BLaER1 (cell line): ENCODE results near the gene YPEL3.

Source experiments
- H3K27ac ChIP-seq: shearing (Covaris generic); formaldehyde crosslinking; 2 replicates; pipeline ENCODE4 v1.8.1; 2022
- H3K27me3 ChIP-seq: shearing (Covaris generic); formaldehyde crosslinking; 2 replicates; pipeline ENCODE4 v1.8.1; 2022
- H3K36me3 ChIP-seq: shearing (Covaris generic); formaldehyde crosslinking; 2 replicates; pipeline ENCODE4 v1.8.1; 2022
- H3K4me1 ChIP-seq: shearing (Covaris generic); formaldehyde crosslinking; 2 replicates; pipeline ENCODE4 v1.8.1; 2022
- H3K4me2 ChIP-seq: shearing (Covaris generic); formaldehyde crosslinking; 2 replicates; pipeline ENCODE4 v1.8.1; 2022
- H3K4me3 ChIP-seq: shearing (Covaris generic); formaldehyde crosslinking; 2 replicates; pipeline ENCODE4 v1.8.1; 2022
- H3K9ac ChIP-seq: shearing (Covaris generic); formaldehyde crosslinking; 2 replicates; pipeline ENCODE4 v1.8.1; 2022
- H3K9me3 ChIP-seq: shearing (Covaris generic); formaldehyde crosslinking; 2 replicates; pipeline ENCODE4 v1.8.1; 2022
- H4K20me1 ChIP-seq: shearing (Covaris generic); formaldehyde crosslinking; 2 replicates; pipeline ENCODE4 v1.8.1; 2022
- Cebpa-rat ChIP-seq: shearing (Covaris generic); IDR thresholded peaks from 2 replicates; pipeline ENCODE4 v1.8.1; 2022

Gene YPEL3

DNA sequence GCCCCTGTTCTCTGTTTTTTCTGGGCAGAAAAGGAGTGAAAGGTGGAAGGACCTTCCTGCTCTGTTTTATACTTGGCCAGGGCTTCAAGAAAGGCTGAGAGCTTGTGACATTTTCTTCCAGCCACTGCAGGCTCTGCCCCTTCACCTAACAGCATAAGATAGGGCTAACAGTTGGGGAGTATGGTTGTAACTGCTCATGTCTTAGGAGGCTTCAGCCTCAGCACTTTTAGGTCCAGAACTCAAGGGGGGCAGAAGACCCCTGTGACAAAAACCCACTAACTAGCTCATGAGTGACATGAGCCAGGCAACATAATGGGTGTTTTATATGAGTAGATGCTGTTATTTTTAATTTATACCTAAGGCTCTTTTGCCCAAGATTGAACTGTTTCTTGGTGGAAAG lies 25.5 kb downstream of the YPEL3 start:
- H3K4me3 ChIP-seq, result no peak overlapping the region
- no peaks in the 10 kb centered on the region for H3K9me3 ChIP-seq
- H3K9ac ChIP-seq, result peak overlapping the region; percentile 62
- peak overlapping the region; percentile 63; the same call in 1 of the 2 replicates for H3K27ac ChIP-seq
- peaks cover 55% of the 10 kb centered on the region for H3K4me1 ChIP-seq
- H4K20me1 ChIP-seq, result peaks cover 66% of the 10 kb centered on the region
- no peaks in the 10 kb centered on the region for H3K27me3 ChIP-seq
- H3K36me3 ChIP-seq, result peaks cover 84% of the 10 kb centered on the region
- TF ChIP-seq Cebpa-rat, result no peak
- peak overlapping the region; percentile 94 for H3K4me2 ChIP-seq

DNA sequence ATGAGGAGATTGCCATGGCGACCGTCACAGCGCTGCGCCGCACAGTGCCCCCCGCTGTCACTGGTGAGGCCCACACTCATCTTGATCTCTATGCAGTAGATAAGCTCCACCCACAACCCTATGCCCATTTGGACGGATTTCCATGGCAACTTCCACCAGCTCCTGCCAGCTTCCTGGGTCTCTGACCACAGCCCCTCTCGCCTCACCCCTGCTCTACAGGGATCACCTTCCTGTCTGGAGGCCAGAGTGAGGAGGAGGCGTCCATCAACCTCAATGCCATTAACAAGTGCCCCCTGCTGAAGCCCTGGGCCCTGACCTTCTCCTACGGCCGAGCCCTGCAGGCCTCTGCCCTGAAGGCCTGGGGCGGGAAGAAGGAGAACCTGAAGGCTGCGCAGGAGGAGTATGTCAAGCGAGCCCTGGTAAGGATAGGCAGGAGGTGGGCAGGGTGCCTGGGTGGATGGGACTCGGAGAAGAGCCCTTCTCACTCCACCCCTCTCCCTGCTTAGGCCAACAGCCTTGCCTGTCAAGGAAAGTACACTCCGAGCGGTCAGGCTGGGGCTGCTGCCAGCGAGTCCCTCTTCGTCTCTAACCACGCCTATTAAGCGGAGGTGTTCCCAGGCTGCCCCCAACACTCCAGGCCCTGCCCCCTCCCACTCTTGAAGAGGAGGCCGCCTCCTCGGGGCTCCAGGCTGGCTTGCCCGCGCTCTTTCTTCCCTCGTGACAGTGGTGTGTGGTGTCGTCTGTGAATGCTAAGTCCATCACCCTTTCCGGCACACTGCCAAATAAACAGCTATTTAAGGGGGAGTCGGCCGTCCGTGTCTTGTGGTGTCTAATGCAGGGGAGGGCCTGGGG lies 26.2 kb downstream of the YPEL3 start:
- H3K4me2 ChIP-seq, result peak overlapping the region; percentile 94
- peaks cover 66% of the 10 kb centered on the region for H4K20me1 ChIP-seq
- no peak for TF ChIP-seq Cebpa-rat
- H3K9ac ChIP-seq, result peak overlapping the region; percentile 62
- no peaks in the 10 kb centered on the region for H3K27me3 ChIP-seq
- peak overlapping the region; percentile 41; the same call in 1 of the 2 replicates for H3K4me3 ChIP-seq
- peaks cover 84% of the 10 kb centered on the region for H3K36me3 ChIP-seq
- no peaks in the 10 kb centered on the region for H3K9me3 ChIP-seq
- H3K4me1 ChIP-seq, result peaks cover 50% of the 10 kb centered on the region
- peak overlapping the region; percentile 63 for H3K27ac ChIP-seq

DNA sequence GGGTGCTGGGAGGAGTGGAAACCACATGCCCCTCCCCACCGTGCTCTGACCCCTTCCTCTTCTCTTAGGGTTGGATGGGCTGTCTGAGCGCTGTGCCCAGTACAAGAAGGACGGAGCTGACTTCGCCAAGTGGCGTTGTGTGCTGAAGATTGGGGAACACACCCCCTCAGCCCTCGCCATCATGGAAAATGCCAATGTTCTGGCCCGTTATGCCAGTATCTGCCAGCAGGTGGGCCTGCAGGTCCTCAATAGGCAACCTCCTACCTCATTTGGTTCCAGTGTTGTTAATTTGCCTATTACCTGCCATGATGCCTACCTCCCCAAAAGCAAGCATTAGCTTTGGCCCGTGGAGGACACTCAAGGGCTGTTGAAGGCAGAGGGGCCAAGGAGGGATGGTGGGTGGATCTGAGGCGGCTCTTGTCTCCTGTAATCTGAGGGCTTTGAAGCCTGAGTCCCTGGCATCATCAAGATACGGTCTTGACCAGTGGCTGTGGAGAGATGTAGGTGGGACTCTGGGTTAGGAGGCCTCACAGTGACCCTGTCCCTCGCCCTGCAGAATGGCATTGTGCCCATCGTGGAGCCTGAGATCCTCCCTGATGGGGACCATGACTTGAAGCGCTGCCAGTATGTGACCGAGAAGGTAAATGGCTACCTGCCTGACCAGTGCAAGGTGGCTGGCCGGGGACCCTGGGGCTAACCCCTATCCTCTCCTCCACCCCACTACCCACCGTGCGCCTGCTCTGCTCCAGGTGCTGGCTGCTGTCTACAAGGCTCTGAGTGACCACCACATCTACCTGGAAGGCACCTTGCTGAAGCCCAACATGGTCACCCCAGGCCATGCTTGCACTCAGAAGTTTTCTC lies 27.0 kb downstream of the YPEL3 start:
- H3K9me3 ChIP-seq, result no peaks in the 10 kb centered on the region
- no peaks in the 10 kb centered on the region for H3K27me3 ChIP-seq
- H3K9ac ChIP-seq, result peak overlapping the region; percentile 62; the same call in 1 of the 2 replicates
- H3K27ac ChIP-seq, result peak overlapping the region; percentile 63; the same call in 1 of the 2 replicates
- H3K4me3 ChIP-seq, result peak overlapping the region; percentile 41; the same call in 1 of the 2 replicates
- peaks cover 82% of the 10 kb centered on the region for H3K36me3 ChIP-seq
- peaks cover 44% of the 10 kb centered on the region for H3K4me1 ChIP-seq
- peaks cover 66% of the 10 kb centered on the region for H4K20me1 ChIP-seq
- TF ChIP-seq Cebpa-rat, result no peak
- peak overlapping the region; percentile 94 for H3K4me2 ChIP-seq

DNA sequence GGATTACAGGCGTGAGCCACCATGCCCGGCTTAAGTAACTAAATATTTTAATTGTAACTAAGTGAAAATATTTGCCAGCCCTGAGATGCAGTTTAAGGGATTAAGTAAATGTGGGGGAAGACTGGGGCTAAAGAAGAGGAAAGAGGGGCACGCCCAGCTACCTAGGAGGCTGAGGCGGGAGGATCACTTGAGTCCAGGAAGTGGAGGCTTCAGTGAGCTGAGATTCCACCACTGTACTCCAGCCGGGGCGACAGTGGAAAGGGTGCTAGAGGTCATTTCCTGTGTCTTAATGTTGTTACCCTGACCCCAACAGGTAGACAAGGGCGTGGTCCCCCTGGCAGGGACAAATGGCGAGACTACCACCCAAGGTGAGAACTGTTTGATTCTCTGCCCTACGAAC lies 27.7 kb downstream of the YPEL3 start:
- H3K27me3 ChIP-seq, result no peaks in the 10 kb centered on the region
- H3K4me3 ChIP-seq, result no peak overlapping the region; the same call in 1 of the 2 replicates
- no peak overlapping the region for H3K27ac ChIP-seq
- no peaks in the 10 kb centered on the region for H3K9me3 ChIP-seq
- peaks cover 75% of the 10 kb centered on the region for H3K36me3 ChIP-seq
- H4K20me1 ChIP-seq, result peaks cover 66% of the 10 kb centered on the region
- H3K4me1 ChIP-seq, result peaks cover 50% of the 10 kb centered on the region
- TF ChIP-seq Cebpa-rat, result no peak
- peak overlapping the region; percentile 94 for H3K4me2 ChIP-seq
- peak overlapping the region; percentile 46; the same call in 1 of the 2 replicates for H3K9ac ChIP-seq

DNA sequence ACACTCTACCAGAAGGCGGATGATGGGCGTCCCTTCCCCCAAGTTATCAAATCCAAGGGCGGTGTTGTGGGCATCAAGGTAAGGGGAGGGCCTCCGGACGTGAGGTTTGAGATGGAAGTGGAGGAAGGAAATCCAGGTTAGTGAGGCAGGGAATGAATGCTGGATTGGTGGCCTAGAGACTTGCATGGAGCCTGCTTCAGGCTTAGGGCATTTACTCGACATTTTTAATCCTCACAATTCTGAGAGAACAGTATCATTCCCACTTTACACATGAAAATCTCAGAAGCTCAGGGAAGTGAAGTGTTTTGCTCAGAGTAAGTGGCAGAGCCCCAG lies 28.5 kb downstream of the YPEL3 start:
- no peaks in the 10 kb centered on the region for H3K27me3 ChIP-seq
- peak overlapping the region; percentile 97; the same call in 1 of the 2 replicates for H3K4me3 ChIP-seq
- peaks cover 68% of the 10 kb centered on the region for H3K36me3 ChIP-seq
- H3K9ac ChIP-seq, result peak overlapping the region; percentile 95
- no peaks in the 10 kb centered on the region for H3K9me3 ChIP-seq
- no peak for TF ChIP-seq Cebpa-rat
- H3K4me2 ChIP-seq, result peak overlapping the region; percentile 94
- H3K4me1 ChIP-seq, result peaks cover 58% of the 10 kb centered on the region
- peak overlapping the region; percentile 97; the same call in 1 of the 2 replicates for H3K27ac ChIP-seq
- H4K20me1 ChIP-seq, result peaks cover 66% of the 10 kb centered on the region

DNA sequence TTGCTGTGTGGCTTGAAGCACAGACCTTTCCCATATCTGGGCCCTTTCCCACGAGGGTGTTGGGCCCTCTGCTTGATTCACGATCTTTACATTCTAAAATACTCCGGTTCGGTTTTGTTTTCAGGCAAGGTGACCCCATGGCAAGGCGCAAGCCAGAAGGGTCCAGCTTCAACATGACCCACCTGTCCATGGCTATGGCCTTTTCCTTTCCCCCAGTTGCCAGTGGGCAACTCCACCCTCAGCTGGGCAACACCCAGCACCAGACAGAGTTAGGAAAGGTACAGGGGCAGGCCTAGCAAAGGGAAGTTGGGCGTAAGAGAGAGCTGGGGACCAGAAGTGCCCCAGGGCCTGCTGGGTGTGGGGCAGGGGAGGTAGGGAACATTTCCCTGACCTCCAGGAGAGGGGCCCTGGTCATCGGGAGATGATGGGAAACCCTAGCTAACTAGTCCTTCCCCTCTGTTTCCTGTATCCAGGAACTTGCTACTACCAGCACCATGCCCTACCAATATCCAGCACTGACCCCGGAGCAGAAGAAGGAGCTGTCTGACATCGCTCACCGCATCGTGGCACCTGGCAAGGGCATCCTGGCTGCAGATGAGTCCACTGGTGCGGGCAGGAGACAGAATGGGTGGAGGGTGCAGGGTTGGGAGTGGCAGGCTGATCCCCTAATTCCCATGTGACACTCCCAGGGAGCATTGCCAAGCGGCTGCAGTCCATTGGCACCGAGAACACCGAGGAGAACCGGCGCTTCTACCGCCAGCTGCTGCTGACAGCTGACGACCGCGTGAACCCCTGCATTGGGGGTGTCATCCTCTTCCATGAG lies 29.0 kb downstream of the YPEL3 start:
- peak overlapping the region; percentile 94 for H3K4me2 ChIP-seq
- H3K4me3 ChIP-seq, result peak overlapping the region; percentile 97
- H3K4me1 ChIP-seq, result peaks cover 60% of the 10 kb centered on the region
- no peak for TF ChIP-seq Cebpa-rat
- H3K27ac ChIP-seq, result peak overlapping the region; percentile 97
- peaks cover 64% of the 10 kb centered on the region for H4K20me1 ChIP-seq
- no peaks in the 10 kb centered on the region for H3K27me3 ChIP-seq
- peak overlapping the region; percentile 95 for H3K9ac ChIP-seq
- H3K36me3 ChIP-seq, result peaks cover 62% of the 10 kb centered on the region
- H3K9me3 ChIP-seq, result no peaks in the 10 kb centered on the region

DNA sequence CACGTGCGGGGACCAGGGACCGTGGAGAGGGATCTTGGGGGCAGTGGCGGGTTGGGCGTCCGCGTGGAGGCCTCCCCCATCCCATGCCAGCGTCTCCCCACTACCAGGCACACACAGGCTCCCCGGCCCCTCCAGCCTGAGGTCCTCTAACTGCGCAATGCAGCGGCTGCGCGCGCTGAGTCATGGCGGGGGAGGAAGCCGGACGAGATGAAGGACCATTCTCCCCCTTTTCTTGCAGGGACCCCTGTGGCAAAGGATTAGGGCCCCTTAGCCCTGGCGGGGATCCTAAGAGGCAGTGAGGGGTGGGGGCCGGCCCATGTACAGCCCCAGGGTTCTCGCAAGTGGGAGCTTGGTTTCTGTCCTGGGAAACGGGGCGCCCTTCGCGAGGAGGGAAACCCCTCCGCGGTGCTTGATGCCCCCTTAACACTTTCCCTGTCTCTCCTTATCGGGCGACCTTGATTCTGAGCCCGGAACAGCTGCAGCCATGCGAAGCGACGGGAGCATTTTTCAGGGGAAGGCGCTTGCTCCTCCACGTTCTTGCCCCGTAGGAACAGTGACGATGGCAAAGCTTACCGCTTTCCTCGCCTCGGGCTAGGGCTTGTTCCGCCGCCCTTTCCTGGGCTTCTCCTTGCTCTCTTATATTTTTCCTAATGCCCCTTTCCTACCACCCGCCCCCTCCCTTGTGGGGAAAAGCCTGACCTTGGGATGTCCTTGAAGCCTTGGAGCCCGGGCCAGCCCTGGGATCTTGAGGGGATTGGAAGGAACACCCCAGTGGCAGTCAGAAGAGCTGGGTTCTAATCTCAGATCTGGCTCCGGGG lies 29.9 kb downstream of the YPEL3 start:
- Histone ChIP-seq H4K20me1 (peaks cover 56% of the 10 kb centered on the region), H3K4me1 (peaks cover 64% of the 10 kb centered on the region)

DNA sequence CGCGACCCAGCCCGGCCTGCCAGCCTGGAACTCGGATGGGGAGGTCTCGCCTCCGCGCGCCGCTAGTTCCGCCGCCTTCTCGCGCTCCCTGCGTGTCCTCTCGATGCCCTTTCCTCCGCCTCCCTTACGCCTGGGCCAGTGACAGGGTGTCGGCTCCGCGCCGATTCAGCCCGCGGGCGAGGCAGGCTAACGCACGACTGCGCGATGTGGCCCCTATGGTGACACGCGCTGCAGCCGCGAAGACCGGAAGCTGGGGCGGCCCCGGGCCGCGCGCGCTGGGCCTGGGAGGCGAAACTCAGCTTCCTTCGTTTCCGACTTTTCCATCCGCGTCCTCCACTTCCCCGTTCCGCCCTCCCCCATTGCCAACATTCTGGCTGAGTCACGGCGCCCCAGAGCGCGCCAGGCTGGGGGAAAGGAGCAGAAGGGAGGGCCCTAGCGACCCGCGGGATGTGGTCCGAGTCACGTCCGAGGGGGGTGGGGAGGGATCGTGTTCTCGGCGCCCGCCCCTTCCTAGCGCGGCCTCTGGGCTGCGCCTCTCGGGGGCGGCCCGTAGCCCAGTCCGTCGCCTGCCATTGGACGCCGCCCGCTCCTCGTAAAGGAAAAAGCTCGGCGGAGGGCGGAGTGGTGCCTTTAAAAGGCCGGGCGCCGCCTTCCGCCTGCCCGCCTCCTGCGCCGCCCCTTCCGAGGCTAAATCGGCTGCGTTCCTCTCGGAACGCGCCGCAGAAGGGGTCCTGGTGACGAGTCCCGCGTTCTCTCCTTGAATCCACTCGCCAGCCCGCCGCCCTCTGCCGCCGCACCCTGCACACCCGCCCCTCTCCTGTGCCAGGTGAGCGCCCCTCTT lies 30.7 kb downstream of the YPEL3 start, which contains the start of gene ALDOA:
TSS of gene ALDOA (plus strand) at position 659 of the 841 bp plus-strand sequence. CDS start 1,138 bp downstream, outside the sequence.
- peaks cover 45% of the 10 kb centered on the region for H3K36me3 ChIP-seq
- peak within 1 kb of the TSS; percentile 97 for H3K4me3 ChIP-seq
- no peak for TF ChIP-seq Cebpa-rat
- H3K4me2 ChIP-seq, result peak within 1 kb of the TSS; percentile 94
- H3K4me1 ChIP-seq, result peaks cover 69% of the 10 kb centered on the region
- peak within 1 kb of the TSS; percentile 95 for H3K9ac ChIP-seq
- no peaks in the 10 kb centered on the region for H3K9me3 ChIP-seq
- peak within 1 kb of the TSS; percentile 97 for H3K27ac ChIP-seq
- H3K27me3 ChIP-seq, result no peaks in the 10 kb centered on the region
- peaks cover 48% of the 10 kb centered on the region for H4K20me1 ChIP-seq

More for the DNA sequence above, 29.9 kb downstream of the YPEL3 start:
- Histone ChIP-seq H3K4me3 (peak overlapping the region; percentile 97), H3K27ac (peak overlapping the region; percentile 97), H3K4me2 (peak overlapping the region; percentile 94), H3K9me3 (no peaks in the 10 kb centered on the region), H3K9ac (peak overlapping the region; percentile 95), H3K36me3 (peaks cover 54% of the 10 kb centered on the region), H3K27me3 (no peaks in the 10 kb centered on the region)
- no peak for TF ChIP-seq Cebpa-rat
